ENCODE results near the gene SHISA7. TPM values are rescaled to one million over a fixed set of nuclear protein-coding genes. Genes with fewer than 3 reads are reported as not detected.

Gene SHISA7
- total RNA-seq, 4 donors from 2014 or later, result not detected

GRCh38 chr19:55460670-55461258 lies 17.7 kb upstream of the SHISA7 start:
- peaks cover 0 to 10% (median 0%) of the 10 kb centered on the region in 3 donors for H3K36me3 ChIP-seq
- peaks cover 15 to 28% (median 16%) of the 10 kb centered on the region in 3 donors for H3K4me1 ChIP-seq
- peak overlapping the region; percentile 77 to 97 (median 95) for H3K27ac ChIP-seq
- WGBS, 2 donors, result 14 to 25% methylated on average over 17 to 20 of the region's 24 CpGs
- H3K27me3 ChIP-seq, result no peaks in the 10 kb centered on the region
- TF ChIP-seq POLR2A (IDR thresholded peaks at IDR 0.05), result no peak
- TF ChIP-seq CTCF (IDR thresholded peaks at IDR 0.05), result no peak
- H3K4me3 ChIP-seq, result peak overlapping the region; percentile 48 to 97 (median 80)
- intact Hi-C loops (cut with DNase I), result no loop called here
- no peak for DNase-seq
- H3K9me3 ChIP-seq, result no peaks in the 10 kb centered on the region

- 27 to 32% methylated on average over 15 of the region's 16 CpGs for WGBS, 2 donors
- intact Hi-C loops (cut with DNase I), result no loop called here
- Histone ChIP-seq H3K27me3 (no peaks in the 10 kb centered on the region), H3K9me3 (no peaks in the 10 kb centered on the region), H3K36me3 (peaks cover 0 to 16% (median 0%) of the 10 kb centered on the region in 3 donors), H3K4me1 (peaks cover 15 to 28% (median 16%) of the 10 kb centered on the region in 3 donors), H3K4me3 (peak overlapping the region; percentile 48 to 97 (median 80)), H3K27ac (peak overlapping the region; percentile 77 to 97 (median 95))
- DNase-seq, result no peak
- no peak for TF ChIP-seq CTCF (IDR thresholded peaks at IDR 0.05)
- TF ChIP-seq POLR2A (IDR thresholded peaks at IDR 0.05), result no peak
Observed at GRCh38 chr19:55459950-55460657, 17.0 kb upstream of the SHISA7 start.

- Histone ChIP-seq H3K36me3 (peaks cover 0 to 20% (median 0%) of the 10 kb centered on the region in 3 donors), H3K4me3 (no peak overlapping the region), H3K27me3 (no peaks in the 10 kb centered on the region), H3K9me3 (no peaks in the 10 kb centered on the region), H3K27ac (peak overlapping the region in 3 of 4 donors; percentile 95 to 97 (median 95)), H3K4me1 (peaks cover 15 to 28% (median 16%) of the 10 kb centered on the region in 3 donors)
- DNase-seq, result no peak
- intact Hi-C loops (cut with DNase I), result no loop called here
- TF ChIP-seq CTCF (IDR thresholded peaks at IDR 0.05) (no peak), POLR2A (IDR thresholded peaks at IDR 0.05) (no peak)
- WGBS, 2 donors, result 53 to 72% methylated on average over 2 to 6 of the region's 8 CpGs
Observed at GRCh38 chr19:55459551-55459949, 16.4 kb upstream of the SHISA7 start.

GRCh38 chr19:55457683-55458457 lies 14.8 kb upstream of the SHISA7 start:
- TF ChIP-seq POLR2A (IDR thresholded peaks at IDR 0.05), result no peak
- no peak for TF ChIP-seq CTCF (IDR thresholded peaks at IDR 0.05)

More at GRCh38 chr19:55457683-55458457, 14.8 kb upstream of the SHISA7 start:
- Histone ChIP-seq H3K4me1 (peaks cover 16 to 32% (median 17%) of the 10 kb centered on the region in 3 donors), H3K4me3 (no peak overlapping the region), H3K36me3 (peaks cover 0 to 20% (median 0%) of the 10 kb centered on the region in 3 donors), H3K9me3 (no peaks in the 10 kb centered on the region), H3K27me3 (peaks cover 0 to 5% (median 0%) of the 10 kb centered on the region in 4 donors), H3K27ac (no peak overlapping the region)
- intact Hi-C loops (cut with DNase I), result no loop called here
- 75 to 85% methylated on average over 14 of the region's 16 CpGs for WGBS, 2 donors
- no peak for DNase-seq

Data from esophagus squamous epithelium (tissue), 5 donors.